ENCODE results near the gene DOC2B. TPM values are rescaled to one million over a fixed set of nuclear protein-coding genes. Genes with fewer than 3 reads are reported as not detected.
"Not testable (repeated sequence)": the region's sequence is repeated elsewhere in the genome, so short reads cannot be mapped to it uniquely, and the experiment has no call there.

The DOC2B gene
- polyA plus RNA-seq, 6 donors from 2014 or later: not detected

GRCh38 chr17:147796-148740 lies 33.4 kb downstream of the DOC2B start:
- no peak for ATAC-seq (ENCODE audit: low read depth in 2 of 2)
- DNase-seq: no peak
- Mint-ChIP-seq H3K27me3 (peaks cover 8 to 15% (median 14%) of the 10 kb centered on the region in 3 donors), H3K36me3 (no peaks in the 10 kb centered on the region), H3K4me3 (no peak overlapping the region), H3K4me1 (peaks cover 0 to 4% (median 0%) of the 10 kb centered on the region in 3 donors), H3K27ac (peak overlapping the region in 1 of 6 donors; percentile 63), H3K9me3 (no peaks in the 10 kb centered on the region)

GRCh38 chr17:146983-147761 lies 34.3 kb downstream of the DOC2B start:
- no peak for DNase-seq
- H3K36me3 Mint-ChIP-seq: no peaks in the 10 kb centered on the region
- H3K4me1 Mint-ChIP-seq: peaks cover 0 to 4% (median 0%) of the 10 kb centered on the region in 3 donors

GRCh38 chr17:146546-146945 lies 34.9 kb downstream of the DOC2B start:
- H3K27me3 Mint-ChIP-seq: peaks cover 8 to 14% (median 13%) of the 10 kb centered on the region in 3 donors
- no peak overlapping the region for H3K27ac Mint-ChIP-seq
- no peaks in the 10 kb centered on the region for H3K36me3 Mint-ChIP-seq
- H3K4me3 Mint-ChIP-seq: no peak overlapping the region
- DNase-seq (no peak), ATAC-seq (ENCODE audit: low read depth in 2 of 2) (no peak)
- no peaks in the 10 kb centered on the region for H3K9me3 Mint-ChIP-seq
- peaks cover 0 to 4% (median 0%) of the 10 kb centered on the region in 3 donors for H3K4me1 Mint-ChIP-seq

More at GRCh38 chr17:146983-147761, 34.3 kb downstream of the DOC2B start:
- Mint-ChIP-seq H3K27me3 (peaks cover 8 to 15% (median 14%) of the 10 kb centered on the region in 3 donors), H3K27ac (no peak overlapping the region), H3K4me3 (no peak overlapping the region), H3K9me3 (no peaks in the 10 kb centered on the region)
- no peak for ATAC-seq (ENCODE audit: low read depth in 2 of 2)

GRCh38 chr17:145671-146541 lies 35.5 kb downstream of the DOC2B start:
- Mint-ChIP-seq H3K27me3 (peaks cover 8 to 14% (median 10%) of the 10 kb centered on the region in 3 donors), H3K9me3 (no peaks in the 10 kb centered on the region), H3K27ac (no peak overlapping the region), H3K4me1 (peaks cover 0 to 4% (median 0%) of the 10 kb centered on the region in 3 donors), H3K4me3 (no peak overlapping the region), H3K36me3 (no peaks in the 10 kb centered on the region)
- DNase-seq (no peak), ATAC-seq (ENCODE audit: low read depth in 2 of 2) (no peak)

GRCh38 chr17:144936-145670 lies 36.3 kb downstream of the DOC2B start:
- Mint-ChIP-seq H3K4me1 (peaks cover 0 to 4% (median 0%) of the 10 kb centered on the region in 3 donors), H3K36me3 (no peaks in the 10 kb centered on the region), H3K27ac (no peak overlapping the region), H3K4me3 (no peak overlapping the region), H3K27me3 (peaks cover 2 to 9% (median 8%) of the 10 kb centered on the region in 3 donors), H3K9me3 (no peaks in the 10 kb centered on the region)
- ATAC-seq (ENCODE audit: low read depth in 2 of 2) (no peak), DNase-seq (no peak)

- Mint-ChIP-seq H3K36me3 (no peaks in the 10 kb centered on the region), H3K27me3 (peaks cover 0 to 14% (median 14%) of the 10 kb centered on the region in 3 donors), H3K27ac (no peak overlapping the region), H3K9me3 (no peaks in the 10 kb centered on the region), H3K4me1 (peaks cover 0 to 4% (median 0%) of the 10 kb centered on the region in 3 donors), H3K4me3 (peak overlapping the region in 1 of 8 donors; percentile 47)
- DNase-seq (peak; percentile 75), ATAC-seq (ENCODE audit: low read depth in 2 of 2) (peak; percentile 89 to 93)
Measured at GRCh38 chr17:143785-144281, 37.6 kb downstream of the DOC2B start.

GRCh38 chr17:142876-143784 lies 38.3 kb downstream of the DOC2B start:
- no peak for ATAC-seq (ENCODE audit: low read depth in 2 of 2)
- peaks cover 0 to 4% (median 0%) of the 10 kb centered on the region in 3 donors for H3K4me1 Mint-ChIP-seq
- no peaks in the 10 kb centered on the region for H3K36me3 Mint-ChIP-seq
- H3K27ac Mint-ChIP-seq: no peak overlapping the region
- peak overlapping the region in 1 of 8 donors; percentile 47 for H3K4me3 Mint-ChIP-seq
- DNase-seq: no peak
- H3K9me3 Mint-ChIP-seq: no peaks in the 10 kb centered on the region
- H3K27me3 Mint-ChIP-seq: peaks cover 0 to 9% (median 8%) of the 10 kb centered on the region in 3 donors

- ATAC-seq (ENCODE audit: low read depth in 2 of 2): no peak
- no peak for DNase-seq
- H3K36me3 Mint-ChIP-seq: no peaks in the 10 kb centered on the region
- H3K27me3 Mint-ChIP-seq: peaks cover 0 to 9% (median 8%) of the 10 kb centered on the region in 3 donors
- no peak overlapping the region for H3K4me3 Mint-ChIP-seq
- no peaks in the 10 kb centered on the region for H3K9me3 Mint-ChIP-seq
- H3K27ac Mint-ChIP-seq: no peak overlapping the region
- H3K4me1 Mint-ChIP-seq: peaks cover 0 to 4% (median 0%) of the 10 kb centered on the region in 3 donors
Measured at GRCh38 chr17:142102-142661, 39.3 kb downstream of the DOC2B start.

- ATAC-seq (ENCODE audit: low read depth in 2 of 2): not testable (repeated sequence)
- H3K27ac Mint-ChIP-seq: peak overlapping the region in 1 of 6 donors; percentile 59
Measured at GRCh38 chr17:139401-140205, 41.8 kb downstream of the DOC2B start.

GRCh38 chr17:137166-137807 lies 44.2 kb downstream of the DOC2B start, which contains the start of gene SCGB1C2:
SCGB1C2 (plus strand) TSS chr17:137569; CDS start chr17:137591, 22 bp downstream.
- not testable (repeated sequence) for H3K27me3 Mint-ChIP-seq; H3K4me1 Mint-ChIP-seq; H3K4me3 Mint-ChIP-seq; ATAC-seq (ENCODE audit: low read depth in 2 of 2); DNase-seq; H3K9me3 Mint-ChIP-seq; H3K36me3 Mint-ChIP-seq
- peak within 1 kb of the TSS in 1 of 6 donors; percentile 48 for H3K27ac Mint-ChIP-seq

More at GRCh38 chr17:139401-140205, 41.8 kb downstream of the DOC2B start:
- not testable (repeated sequence) for H3K4me3 Mint-ChIP-seq, H3K4me1 Mint-ChIP-seq, H3K27me3 Mint-ChIP-seq, H3K36me3 Mint-ChIP-seq, H3K9me3 Mint-ChIP-seq, DNase-seq

Measured in naive B cell (primary cell).